HG03378 (cell line): ENCODE data around the gene KIF12.
"Not testable (repeated sequence)": the region's sequence is repeated elsewhere in the genome, so short reads cannot be mapped to it uniquely, and the experiment has no call there.

Experiments
- ATAC-seq: cut with Tn5 transposase; IDR thresholded peaks from one replicate; pipeline ENCODE4 v1.9.1; 2021; ENCODE audit warnings: mild to moderate bottlenecking, moderate library complexity; ENCODE audit not compliant: unreplicated experiment

Gene KIF12

DNA sequence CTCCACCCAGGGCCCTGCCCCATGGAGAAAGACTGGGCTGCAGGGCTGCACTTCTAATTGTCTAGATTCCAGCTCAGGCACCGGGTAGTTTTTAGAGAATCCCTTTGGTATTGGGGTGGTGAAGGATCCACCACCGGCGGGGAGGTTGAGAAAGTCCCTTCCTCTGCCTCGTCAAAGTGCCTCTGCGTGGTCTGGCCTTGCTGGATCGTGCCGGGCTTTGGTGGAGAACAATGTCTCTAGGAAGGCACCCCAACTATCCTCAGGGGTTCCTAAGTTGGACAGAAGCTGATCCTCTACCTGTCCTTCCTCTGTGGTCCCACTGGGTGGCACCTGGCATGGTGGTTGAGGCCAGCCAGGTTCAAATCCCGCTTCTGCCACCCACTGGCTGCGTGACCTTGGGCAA, 13.7 kb downstream of the KIF12 start:
- ATAC-seq, result no peak

DNA sequence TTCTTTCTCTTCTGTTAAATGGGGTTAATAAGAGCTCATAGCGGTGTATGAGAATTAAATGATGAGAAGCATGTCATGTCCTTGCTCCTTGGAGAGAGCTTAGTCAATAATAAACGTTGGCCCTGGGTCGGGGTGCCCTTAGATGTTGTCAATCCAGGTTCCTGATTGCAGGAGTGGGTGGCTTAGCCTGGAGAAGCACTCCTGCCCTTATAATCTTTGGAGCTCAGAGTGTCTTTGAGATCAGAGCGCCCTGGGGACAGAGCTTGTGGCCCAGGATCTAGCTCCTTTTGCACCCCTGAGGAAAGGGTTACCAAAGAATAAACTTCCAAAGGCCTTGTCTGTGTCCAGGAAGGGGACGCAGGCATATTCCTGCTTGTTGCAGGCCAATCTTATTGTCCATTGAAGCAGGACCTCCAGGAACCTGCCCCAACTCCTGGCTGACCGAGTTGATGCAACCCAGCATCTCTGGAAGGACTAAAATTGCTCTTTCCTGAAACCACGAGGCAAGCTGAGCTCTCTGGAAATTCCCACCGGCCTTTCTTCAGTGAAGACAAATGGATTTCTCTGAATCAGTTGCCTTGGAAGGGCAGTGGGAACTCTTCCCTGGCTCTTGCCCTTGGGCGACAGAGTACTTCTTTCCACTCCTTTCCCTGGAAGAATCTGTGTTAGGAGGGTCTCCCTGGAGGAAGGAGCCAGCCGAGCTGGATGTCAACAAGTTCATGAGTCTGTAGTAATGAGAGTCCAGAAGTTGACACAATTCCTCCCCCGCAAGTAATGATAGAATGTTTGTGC, 14.6 kb downstream of the KIF12 start:
- ATAC-seq, result no peak

- no peak for ATAC-seq
Observed at GRCh38 chr9:114083666-114084065, 15.4 kb downstream of the KIF12 start.

- ATAC-seq, result not testable (repeated sequence)
Observed at GRCh38 chr9:114082763-114083412, 16.2 kb downstream of the KIF12 start.

GRCh38 chr9:114082017-114082762, 16.9 kb downstream of the KIF12 start:
- ATAC-seq, result peak; percentile 82

DNA sequence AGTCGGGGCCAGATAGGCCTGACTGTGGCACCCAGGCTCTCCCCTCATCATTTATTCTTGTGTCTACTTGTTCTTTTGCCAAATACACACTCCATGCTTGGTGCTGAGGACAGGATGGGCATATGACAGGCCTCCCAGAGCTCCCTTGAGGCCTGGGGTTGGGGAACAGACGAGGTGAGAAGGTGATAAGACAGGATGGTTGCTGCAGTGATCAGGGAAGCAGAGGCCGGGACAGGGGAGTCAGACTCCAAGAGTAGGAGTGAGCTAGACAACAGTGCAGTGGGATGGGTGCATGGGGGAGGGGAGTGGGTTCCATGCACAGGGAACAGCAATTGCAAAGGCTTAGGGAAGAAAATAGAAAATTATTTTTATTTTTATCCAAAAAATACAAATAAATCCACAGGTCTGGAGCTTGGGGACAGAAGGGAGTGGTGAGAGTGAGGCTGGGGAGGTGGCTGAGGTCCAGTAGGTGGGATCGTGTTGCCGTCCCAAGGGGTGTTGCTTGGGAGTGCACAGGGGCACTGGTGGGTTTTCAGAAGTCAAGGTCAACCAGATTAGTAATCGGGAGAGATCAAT, 17.6 kb downstream of the KIF12 start:
- ATAC-seq, result no peak

GRCh38 chr9:114080773-114081440, 18.2 kb downstream of the KIF12 start:
- ATAC-seq, result no peak

GRCh38 chr9:114080195-114080772, 18.8 kb downstream of the KIF12 start:
- ATAC-seq, result no peak

- ATAC-seq, result no peak
Observed at GRCh38 chr9:114078781-114079156, 20.3 kb downstream of the KIF12 start.

- no peak for ATAC-seq
Observed at GRCh38 chr9:114078021-114078780, 20.9 kb downstream of the KIF12 start, which contains the start of gene AMBP. Gene AMBP, minus strand, starts transcription at chr9:114078300. Its CDS starts 91 bp downstream, at chr9:114078209.

- no peak for ATAC-seq
Observed at GRCh38 chr9:114077162-114077837, 21.8 kb downstream of the KIF12 start.

DNA sequence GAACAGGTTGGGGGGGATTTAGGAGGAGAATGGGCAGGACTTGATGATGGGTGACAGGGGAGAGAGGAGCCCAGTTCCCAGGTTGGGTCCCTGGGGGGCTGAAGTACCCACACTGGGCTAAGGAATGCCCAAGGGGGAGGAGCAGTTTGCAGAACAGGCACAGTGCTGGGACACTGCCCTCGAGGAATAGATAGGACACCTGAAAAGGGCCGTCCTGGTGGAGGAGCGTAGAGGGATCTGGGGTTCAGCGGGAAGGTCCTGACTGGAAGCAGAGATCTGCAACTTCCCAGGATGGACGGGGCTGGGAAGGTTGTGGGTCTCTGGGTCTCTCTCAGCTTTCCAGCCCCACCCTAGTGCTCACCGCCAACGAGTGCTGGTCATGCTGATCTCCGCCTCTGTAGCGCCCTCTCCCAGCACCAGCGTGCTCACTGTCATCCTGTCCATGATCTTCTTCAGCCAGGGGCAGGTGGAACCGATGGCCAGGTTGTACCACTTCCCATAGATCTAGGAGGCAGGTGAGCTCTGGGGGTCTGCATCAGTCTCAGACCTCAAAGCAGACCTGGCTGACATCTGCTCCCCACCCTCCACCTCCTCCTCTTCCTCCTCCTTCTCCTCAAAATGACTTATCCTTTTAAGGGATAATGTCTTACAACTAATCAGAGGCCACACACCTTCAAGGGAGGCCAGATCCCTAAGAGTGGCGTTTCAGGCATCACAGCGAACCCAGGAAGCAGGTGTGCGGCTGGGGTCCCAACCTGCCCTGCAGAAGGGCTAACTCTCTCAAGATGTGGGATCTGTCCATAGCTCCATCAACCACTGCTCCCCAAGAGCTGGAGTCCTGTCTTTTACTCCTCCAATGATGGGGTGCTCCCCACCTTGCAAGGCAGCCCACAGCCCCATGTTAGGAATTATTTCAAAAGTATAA, 22.6 kb downstream of the KIF12 start:
- no peak for ATAC-seq

- no peak for ATAC-seq
Observed at GRCh38 chr9:114075602-114076001, 23.5 kb downstream of the KIF12 start.

GRCh38 chr9:114072184-114073140, 26.6 kb downstream of the KIF12 start:
- ATAC-seq, result no peak

DNA sequence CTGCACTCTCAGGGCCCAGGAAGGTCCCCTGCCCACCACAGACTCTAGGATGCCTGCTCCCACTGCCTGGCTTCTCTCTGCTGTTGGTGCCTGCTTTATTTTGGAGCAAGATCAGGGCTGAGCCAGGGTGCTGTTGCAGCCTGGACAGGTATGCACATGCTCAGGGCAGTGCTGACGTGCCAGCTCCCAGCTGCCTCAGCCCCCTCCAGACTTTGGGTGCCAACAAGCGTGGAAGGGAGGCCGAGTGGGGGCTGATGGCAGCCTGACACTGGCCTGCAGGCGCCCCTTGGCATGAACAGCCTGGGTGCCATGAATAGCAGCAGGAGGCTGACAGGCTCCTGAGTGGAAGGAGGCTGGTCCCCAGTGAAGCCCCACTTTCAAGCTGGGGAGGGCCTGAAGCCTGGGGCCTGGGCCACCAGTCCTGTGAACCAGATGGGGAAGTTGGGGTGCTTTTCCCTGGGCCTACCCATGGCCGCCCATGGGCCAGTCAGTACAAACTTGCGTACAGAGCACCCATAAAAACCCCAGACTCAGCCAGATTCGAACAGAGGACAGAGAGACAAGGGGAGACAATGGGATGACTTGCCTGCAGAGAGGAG, 27.8 kb downstream of the KIF12 start:
- no peak for ATAC-seq
